Measurements from ENCODE around the gene TRNAU1AP. TPM values are rescaled to one million over a fixed set of nuclear protein-coding genes. Genes with fewer than 3 reads are reported as not detected.
A peak's percentile ranks its signal among the peaks of the same experiment; 100 is the strongest.
"Not testable (repeated sequence)": the region's sequence is repeated elsewhere in the genome, so short reads cannot be mapped to it uniquely, and the experiment has no call there.

Gene TRNAU1AP
- total RNA-seq, 4 donors from 2014 or later: 11.8 to 24.9 (median 19.3) TPM

DNA sequence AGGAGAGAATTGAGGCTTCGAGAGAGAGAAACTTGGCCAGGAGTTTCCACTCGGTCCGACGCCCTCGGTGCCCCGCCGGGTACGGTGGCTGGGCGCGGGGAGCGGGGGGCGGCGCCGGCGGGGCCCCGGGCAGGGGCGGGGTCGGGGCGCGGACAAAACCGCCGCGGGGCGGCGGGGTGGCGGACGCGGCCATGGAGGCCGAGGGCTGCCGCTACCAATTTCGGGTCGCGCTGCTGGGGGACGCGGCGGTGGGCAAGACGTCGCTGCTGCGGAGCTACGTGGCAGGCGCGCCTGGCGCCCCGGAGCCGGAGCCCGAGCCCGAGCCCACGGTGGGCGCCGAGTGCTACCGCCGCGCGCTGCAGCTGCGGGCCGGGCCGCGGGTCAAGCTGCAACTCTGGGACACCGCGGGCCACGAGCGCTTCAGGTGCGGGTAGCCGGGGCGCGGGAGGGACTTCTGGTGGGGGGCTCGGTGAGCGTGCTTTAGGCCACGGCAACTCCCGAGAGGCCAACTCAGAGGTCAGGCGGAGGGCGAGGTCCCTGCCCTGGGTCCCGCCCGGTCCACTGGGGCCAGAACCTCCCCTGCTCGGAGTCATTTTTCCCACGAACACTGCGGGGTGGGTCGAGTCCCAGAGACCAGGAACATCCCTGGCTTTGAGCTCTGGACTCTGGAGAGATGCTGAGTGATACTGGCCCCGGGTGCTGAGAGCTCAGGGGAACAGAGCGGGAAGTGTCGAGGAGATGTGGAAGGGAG is 39.6 kb downstream of the TRNAU1AP start:
- no peak for DNase-seq (ENCODE audit: low spot score in 2 of 2)
- intact Hi-C loops (cut with DNase I; ENCODE audit: low total_unique reads): loop anchor here (10.0 kb wide), 1 partner anchor 68 kb away; no protein-coding TSS in a partner anchor
- 6 to 10% methylated on average over 34 to 53 of the region's 81 CpGs for WGBS, 2 donors
- TF ChIP-seq POLR2A (IDR thresholded peaks at IDR 0.05): no peak
- H3K4me3 ChIP-seq (ENCODE audit: low read depth, poor library complexity, severe bottlenecking): peak overlapping the region; percentile 19

DNA sequence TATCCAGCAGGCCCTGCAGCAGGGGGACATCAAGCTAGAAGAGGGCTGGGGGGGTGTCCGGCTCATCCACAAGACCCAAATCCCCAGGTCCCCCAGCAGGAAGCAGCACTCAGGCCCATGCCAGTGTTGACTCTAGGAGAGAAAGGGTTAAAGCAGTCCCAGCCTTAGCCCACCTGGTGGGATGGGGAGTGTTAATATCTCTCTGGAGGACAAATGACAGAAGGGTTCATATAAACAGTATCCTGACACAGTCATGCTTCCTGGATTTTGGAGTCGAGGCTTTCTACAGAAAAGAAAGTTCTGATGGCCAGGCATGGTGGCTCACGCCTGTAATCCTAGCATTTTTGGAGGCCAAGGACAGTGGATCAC is 41.1 kb downstream of the TRNAU1AP start:
- H3K4me3 ChIP-seq (ENCODE audit: low read depth, poor library complexity, severe bottlenecking); DNase-seq (ENCODE audit: low spot score in 2 of 2): not testable (repeated sequence)
- intact Hi-C loops (cut with DNase I; ENCODE audit: low total_unique reads): loop anchor here (10.0 kb wide), 1 partner anchor 69 kb away; no protein-coding TSS in a partner anchor
- WGBS, 2 donors: 86 to 88% methylated on average over 3 of the region's 3 CpGs

DNA sequence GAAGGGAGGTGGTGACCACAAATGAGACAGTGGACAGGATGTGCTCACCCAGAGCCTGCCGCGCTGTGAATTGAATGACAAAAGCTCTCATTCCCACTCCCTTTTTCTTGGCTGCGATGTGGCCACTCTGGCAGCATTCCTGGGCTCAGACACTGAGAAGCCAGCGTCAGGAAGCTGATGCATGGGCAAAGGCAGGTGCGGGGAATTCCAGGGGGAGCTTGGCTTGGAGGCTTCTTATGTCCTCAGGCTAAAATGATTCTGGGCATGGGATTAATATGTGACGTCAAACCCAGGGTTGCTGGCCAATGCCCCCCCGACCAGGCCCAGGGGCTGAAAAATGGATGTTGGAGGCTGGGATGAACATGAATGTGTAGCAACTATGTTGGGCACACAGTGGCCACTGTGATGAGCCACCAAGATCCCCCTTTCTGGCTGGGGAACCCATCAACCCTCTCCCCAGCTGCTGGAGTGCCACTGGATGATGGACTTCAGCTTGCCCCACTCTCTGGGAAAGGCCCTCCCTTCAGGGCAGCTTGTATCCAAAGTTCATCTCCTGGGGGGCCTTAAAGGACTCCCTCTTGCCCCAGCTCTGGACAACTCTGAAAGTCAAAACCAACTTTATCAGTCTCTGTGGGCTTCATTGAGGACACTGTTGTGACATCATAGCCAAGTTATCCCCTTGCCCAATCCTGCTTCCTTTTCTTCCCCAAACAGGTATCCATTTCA is 42.0 kb downstream of the TRNAU1AP start:
- H3K4me3 ChIP-seq (ENCODE audit: low read depth, poor library complexity, severe bottlenecking); DNase-seq (ENCODE audit: low spot score in 2 of 2): not testable (repeated sequence)
- intact Hi-C loops (cut with DNase I; ENCODE audit: low total_unique reads): loop anchor here (10.0 kb wide), 1 partner anchor 70 kb away; no protein-coding TSS in a partner anchor
- WGBS, 2 donors: 25 to 35% methylated on average over 7 of the region's 7 CpGs

DNA sequence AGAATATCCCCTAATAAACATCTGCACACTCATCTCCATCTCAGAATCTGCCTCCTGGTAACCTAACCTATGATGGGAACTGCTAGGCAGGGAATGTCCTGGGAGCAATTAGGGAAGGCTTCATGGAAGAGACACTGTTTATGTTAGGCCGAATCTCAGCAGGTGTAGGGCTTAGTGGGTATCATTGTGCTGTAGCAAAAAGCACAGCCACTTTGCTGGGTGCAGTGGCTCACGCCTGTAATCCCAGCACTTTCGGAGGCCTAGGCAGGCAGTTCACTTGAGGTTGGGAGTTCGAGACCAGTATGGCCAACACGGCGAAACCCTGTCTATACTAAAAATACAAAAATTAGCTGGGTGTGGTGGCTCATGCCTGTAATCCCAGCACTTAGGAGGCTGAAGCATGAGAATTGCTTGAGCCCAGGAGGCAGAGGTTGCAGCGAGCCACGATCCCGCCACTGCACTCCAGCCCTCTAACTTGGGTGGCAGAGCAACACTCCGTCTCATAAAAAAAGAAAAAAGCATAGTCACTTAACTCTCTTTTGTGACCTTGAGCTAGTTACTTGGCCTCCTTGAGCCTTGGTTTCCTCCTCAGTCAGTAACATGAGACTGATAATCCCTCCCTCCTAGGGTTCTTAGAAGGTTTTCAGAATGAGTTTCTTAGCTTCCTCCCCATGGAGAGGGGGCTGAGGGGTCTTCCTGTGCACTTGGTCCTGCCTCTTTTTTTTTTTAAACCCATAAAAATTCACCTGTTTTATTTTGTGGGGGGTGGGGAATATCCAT is 42.7 kb downstream of the TRNAU1AP start:
- WGBS, 2 donors: 92 to 93% methylated on average over 10 of the region's 10 CpGs
- intact Hi-C loops (cut with DNase I; ENCODE audit: low total_unique reads): loop anchor here (10.0 kb wide), 1 partner anchor 71 kb away; no protein-coding TSS in a partner anchor
- TF ChIP-seq POLR2A (IDR thresholded peaks at IDR 0.05): no peak
- TF ChIP-seq, protein P1, sequence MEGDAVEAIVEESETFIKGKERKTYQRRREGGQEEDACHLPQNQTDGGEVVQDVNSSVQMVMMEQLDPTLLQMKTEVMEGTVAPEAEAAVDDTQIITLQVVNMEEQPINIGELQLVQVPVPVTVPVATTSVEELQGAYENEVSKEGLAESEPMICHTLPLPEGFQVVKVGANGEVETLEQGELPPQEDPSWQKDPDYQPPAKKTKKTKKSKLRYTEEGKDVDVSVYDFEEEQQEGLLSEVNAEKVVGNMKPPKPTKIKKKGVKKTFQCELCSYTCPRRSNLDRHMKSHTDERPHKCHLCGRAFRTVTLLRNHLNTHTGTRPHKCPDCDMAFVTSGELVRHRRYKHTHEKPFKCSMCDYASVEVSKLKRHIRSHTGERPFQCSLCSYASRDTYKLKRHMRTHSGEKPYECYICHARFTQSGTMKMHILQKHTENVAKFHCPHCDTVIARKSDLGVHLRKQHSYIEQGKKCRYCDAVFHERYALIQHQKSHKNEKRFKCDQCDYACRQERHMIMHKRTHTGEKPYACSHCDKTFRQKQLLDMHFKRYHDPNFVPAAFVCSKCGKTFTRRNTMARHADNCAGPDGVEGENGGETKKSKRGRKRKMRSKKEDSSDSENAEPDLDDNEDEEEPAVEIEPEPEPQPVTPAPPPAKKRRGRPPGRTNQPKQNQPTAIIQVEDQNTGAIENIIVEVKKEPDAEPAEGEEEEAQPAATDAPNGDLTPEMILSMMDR (IDR thresholded peaks at IDR 0.05): no peak
- H3K4me3 ChIP-seq (ENCODE audit: low read depth, poor library complexity, severe bottlenecking): no peak overlapping the region
- no peak for DNase-seq (ENCODE audit: low spot score in 2 of 2)

DNA sequence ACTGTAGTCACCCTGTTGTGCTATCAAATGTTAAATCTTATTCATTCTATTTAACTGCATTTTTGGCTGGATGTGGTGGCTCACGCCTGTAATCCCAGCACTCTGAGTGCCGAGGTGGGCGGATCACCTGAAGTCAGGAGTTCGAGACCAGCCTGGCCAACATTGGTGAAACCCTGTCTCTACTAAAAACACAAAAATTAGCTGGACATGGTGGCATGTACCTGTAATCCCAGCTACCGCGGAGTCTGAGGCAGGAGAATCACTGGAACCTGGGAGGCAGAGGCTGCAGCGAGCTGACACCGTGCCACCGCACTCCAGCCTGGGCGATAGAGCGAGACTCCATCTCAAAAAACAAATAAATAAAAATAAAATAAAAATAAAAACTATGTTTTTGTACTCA is 43.4 kb downstream of the TRNAU1AP start:
- 92 to 93% methylated on average over 11 of the region's 11 CpGs for WGBS, 2 donors
- intact Hi-C loops (cut with DNase I; ENCODE audit: low total_unique reads): loop anchor here (10.0 kb wide), 1 partner anchor 71 kb away; no protein-coding TSS in a partner anchor
- not testable (repeated sequence) for DNase-seq (ENCODE audit: low spot score in 2 of 2); H3K4me3 ChIP-seq (ENCODE audit: low read depth, poor library complexity, severe bottlenecking)

DNA sequence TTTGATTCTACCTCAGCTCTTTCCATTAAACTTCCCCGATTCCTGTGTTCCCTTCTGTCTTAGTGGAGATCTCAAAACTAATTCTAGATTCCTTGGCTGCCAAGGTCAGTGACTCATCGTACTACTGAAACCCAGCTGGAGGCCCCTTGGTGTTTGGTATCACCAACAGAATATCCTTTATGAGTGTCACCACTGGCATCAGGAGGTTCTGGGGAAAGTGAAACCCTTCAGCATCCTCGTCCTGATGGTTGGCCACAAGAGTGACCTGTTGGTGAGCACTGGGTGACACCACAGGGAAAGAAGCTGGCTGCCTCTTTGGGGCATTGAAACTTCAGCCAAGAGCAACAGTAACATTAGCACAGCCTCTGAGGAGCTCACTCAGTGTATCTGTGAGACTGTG is 48.8 kb downstream of the TRNAU1AP start:
- WGBS, 2 donors: 46 to 49% methylated on average over 3 of the region's 3 CpGs
- DNase-seq (ENCODE audit: low spot score in 2 of 2): no peak
- TF ChIP-seq, protein P1 (IDR thresholded peaks at IDR 0.05): no peak
- TF ChIP-seq POLR2A (IDR thresholded peaks at IDR 0.05): no peak
- no peak overlapping the region for H3K4me3 ChIP-seq (ENCODE audit: low read depth, poor library complexity, severe bottlenecking)
- intact Hi-C loops (cut with DNase I; ENCODE audit: low total_unique reads): no loop called here

DNA sequence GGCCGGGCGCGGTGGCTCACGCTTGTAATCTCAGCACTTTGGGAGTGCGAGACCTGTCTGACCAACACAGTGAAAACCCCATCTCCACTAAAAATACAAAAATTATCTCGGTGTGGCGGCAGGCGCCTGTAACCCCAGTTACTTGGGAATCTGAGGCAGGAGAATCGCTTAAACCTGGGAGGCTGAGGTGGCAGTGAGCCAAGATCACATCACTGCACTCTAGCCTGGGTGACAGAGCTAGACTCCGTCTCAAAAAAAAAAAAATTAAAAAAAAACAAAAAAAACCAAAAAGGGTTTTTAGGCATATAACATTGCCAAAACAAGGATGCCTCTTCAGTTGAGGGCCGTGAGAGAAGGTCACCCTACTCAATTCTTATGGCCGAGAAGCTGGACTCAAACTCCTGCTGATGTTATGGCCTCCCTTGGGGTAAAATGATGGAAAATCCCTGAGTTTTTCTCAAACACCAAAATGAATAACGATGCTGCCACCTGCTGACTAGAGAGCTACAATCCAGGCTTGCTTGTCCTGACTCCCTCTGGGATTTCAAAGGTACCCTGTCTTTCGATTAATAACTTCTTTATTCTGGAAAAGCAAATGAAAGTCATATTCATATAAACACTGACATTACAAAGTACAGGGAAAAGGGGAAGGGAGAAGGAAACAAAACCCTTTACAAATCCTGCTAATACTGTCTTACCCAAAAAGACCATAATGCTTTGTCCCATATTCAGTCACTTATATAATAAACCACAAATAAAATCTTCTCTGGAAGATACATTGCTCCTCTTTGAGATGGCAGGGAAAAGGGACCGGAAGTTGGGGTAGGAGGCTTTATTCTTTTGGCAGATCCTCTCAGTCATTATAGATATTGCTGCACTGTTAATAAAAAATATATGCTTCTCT is 49.9 kb downstream of the TRNAU1AP start:
- intact Hi-C loops (cut with DNase I; ENCODE audit: low total_unique reads): no loop called here
- TF ChIP-seq POLR2A (IDR thresholded peaks at IDR 0.05): no peak
- WGBS, 2 donors: 64 to 67% methylated on average over 15 of the region's 15 CpGs
- DNase-seq (ENCODE audit: low spot score in 2 of 2): peak in 1 of 2 donors; percentile 52
- H3K4me3 ChIP-seq (ENCODE audit: low read depth, poor library complexity, severe bottlenecking): no peak overlapping the region

Data from lower leg skin (tissue), 4 donors.